Measurements from ENCODE around the gene MTNR1B.

DNA sequence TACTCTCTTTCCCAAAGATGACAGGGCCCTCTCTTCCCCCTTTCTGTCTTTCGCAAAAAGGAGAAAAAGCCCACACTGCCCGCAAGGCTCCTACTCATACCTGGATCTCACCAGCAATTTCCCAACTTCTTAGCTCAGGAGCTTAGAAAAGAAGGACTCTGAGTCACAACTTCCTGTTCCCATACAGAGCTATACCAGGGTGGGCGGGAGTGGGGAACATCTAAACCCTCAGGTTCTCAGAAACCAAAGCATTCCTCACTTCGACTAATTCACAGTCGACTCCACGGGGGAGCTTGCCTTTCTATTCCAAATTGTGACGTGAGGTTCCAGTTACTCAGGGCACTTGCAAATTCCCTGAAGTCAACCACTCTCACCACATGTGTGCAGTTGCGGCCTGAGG, 61.9 kb downstream of the MTNR1B start:
- TF ChIP-seq POLR2A (IDR thresholded peaks at IDR 0.05; ENCODE audit: low read length) (no peak), GATA1 (IDR thresholded peaks at IDR 0.05; ENCODE audit: low read depth, low read length) (no peak)

All from erythroblast (primary cell).